Right renal cortex interstitium (tissue), 3 donors: ENCODE data around the gene FBXO45. TPM values are rescaled to one million over a fixed set of nuclear protein-coding genes. Genes with fewer than 3 reads are reported as not detected.
A peak's percentile ranks its signal among the peaks of the same experiment; 100 is the strongest.
"Not testable (repeated sequence)": the region's sequence is repeated elsewhere in the genome, so short reads cannot be mapped to it uniquely, and the experiment has no call there.

Source experiments
- DNase-seq, 3 donors: peaks; one replicate each; pipeline ENCODE4 v3.0.0-alpha.2; 2013; ENCODE audit warnings: low read depth in 3 of 3, low spot score in 2 of 3
- polyA plus RNA-seq, 3 donors: library from polyadenylated mRNA; unstranded; fragments of 120-200 nt; gene quantifications; one replicate each; pipeline ENCODE4 v1.2.1, GENCODE V29; 2013; ENCODE audit not compliant: insufficient read length in 3 of 3

Gene FBXO45
- polyA plus RNA-seq = 10 to 100 TPM; 16.1 to 18.4 (median 17.2) TPM

DNA sequence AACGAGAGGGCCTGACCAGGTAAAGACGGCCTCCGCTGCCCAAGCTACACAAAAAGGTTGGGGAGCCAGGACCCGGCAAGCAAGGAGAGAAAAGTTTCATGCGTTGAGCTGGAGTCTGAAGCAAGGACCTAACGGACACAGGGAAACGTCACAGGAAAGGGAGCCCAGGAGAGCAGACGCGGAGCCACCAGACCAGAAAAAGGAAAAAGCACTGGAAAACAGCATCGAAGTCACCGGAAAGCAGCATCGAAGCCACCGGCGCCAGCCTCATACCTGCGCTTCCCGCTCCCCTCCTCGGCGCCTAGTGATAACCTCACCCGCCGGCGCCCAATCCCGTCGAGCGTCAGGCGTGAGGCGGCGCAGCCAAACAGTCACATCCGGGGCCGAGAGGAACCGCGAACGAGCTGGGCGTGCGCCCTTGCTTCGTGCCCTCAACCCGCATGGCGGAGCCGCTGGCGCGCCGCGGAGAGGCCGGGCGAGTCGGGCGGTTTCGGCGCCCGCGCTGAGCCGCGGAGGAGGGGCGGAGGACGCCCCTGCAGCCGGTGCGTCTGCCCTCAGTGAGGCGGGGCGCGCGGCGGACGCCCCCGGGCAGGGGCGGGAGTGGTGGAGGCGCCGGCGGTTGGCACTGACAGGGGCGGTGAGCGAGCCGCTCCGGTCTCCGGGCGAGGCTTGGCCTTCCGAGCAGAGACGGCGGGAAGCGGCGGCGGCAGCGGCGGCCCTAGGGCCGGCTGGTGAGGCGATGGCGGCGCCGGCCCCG is at the start of gene FBXO45, which contains the start of gene WDR53:
TSS of gene FBXO45 (plus strand) at position 415 of the 757 bp plus-strand sequence. CDS start at position 740, 325 bp downstream.
TSS of gene WDR53 (minus strand) at position 309 of the 757 bp plus-strand sequence. CDS start 7,079 bp downstream, outside the sequence.
- peak; percentile 80 to 90 (median 86) for DNase-seq

- DNase-seq = no peak
Measured at GRCh38 chr3:196518966-196519717, 49.3 kb upstream of the FBXO45 start.

GRCh38 chr3:196519718-196520082 is 48.8 kb upstream of the FBXO45 start:
- no peak for DNase-seq

DNA sequence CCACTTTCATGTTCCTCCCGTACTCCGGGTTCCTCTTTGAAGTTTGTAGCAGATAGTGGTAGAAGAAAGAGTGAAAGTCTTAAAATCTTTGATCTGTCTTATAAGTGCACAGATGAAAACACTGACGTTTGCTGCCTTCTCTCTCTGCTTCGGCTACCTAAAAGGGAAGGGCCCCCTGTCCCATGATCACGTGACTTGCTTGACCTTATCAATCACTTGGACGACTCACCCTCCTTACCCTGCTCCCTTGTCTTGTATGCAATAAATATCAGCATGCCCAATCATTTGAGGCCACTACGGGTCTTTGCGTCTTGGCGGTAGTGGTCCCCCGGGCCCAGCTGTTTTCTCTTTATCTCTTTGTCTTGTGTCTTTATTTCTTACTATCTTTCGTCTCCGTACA is 47.2 kb upstream of the FBXO45 start:
- DNase-seq = not testable (repeated sequence)

- DNase-seq = no peak
Measured at GRCh38 chr3:196523841-196524240, 44.6 kb upstream of the FBXO45 start.

- DNase-seq = no peak
Measured at GRCh38 chr3:196524527-196524926, 43.9 kb upstream of the FBXO45 start.

GRCh38 chr3:196525141-196525540 is 43.3 kb upstream of the FBXO45 start:
- DNase-seq = no peak

DNA sequence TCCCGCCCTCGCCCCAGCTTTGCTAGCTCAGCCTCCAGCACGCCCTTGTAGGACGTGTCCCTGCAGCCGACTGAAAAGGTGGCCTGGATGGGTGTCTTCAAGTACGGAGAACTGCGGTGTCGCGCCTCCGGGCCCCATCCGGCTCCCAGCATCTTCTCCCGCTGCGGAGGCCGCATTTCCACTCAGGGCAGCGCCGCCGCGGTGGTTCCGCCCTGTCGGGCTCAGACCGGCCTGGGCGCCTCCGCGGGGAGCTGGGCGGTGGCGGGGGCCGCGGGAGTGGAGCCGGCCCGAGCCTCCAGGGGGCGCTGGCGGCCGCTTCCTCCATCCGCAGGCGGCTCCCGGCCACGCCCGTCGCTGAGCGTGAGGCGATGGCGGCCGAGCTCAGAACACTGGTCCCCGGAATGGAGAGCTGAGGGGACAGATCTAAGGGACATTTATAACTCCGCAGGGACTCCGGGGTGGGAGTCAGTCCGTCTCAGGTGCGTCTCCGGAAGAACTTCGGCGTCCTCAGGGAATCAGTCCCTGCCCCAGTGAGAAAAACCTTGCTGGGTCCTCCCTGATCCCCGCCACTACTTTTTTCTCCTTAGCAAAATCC is 39.7 kb upstream of the FBXO45 start:
- DNase-seq = peak; percentile 36 to 73 (median 49)

DNA sequence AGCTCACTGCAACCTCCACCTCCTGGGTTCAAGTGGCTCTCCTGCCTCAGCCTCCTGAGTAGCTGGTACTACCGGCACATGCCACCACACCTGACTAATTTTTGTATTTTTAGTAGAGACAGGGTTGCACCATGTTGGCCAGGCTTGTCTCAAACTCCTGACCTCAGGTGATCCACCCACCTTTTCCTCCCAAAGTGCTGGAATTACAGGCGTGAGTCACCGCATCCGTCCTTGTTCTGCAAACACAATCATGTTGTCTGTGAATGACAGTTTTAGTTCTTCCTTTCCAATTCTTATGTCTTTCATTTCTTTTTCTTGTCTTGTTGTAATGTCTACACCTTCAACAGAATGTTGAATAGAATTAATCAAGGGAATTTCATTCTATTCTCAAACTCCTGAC is 37.0 kb upstream of the FBXO45 start:
- no peak for DNase-seq

GRCh38 chr3:196533260-196533681 is 35.2 kb upstream of the FBXO45 start:
- DNase-seq = no peak

- DNase-seq = peak in 1 of 3 donors; percentile 5
Measured at GRCh38 chr3:196537319-196537984, 31.0 kb upstream of the FBXO45 start.

DNA sequence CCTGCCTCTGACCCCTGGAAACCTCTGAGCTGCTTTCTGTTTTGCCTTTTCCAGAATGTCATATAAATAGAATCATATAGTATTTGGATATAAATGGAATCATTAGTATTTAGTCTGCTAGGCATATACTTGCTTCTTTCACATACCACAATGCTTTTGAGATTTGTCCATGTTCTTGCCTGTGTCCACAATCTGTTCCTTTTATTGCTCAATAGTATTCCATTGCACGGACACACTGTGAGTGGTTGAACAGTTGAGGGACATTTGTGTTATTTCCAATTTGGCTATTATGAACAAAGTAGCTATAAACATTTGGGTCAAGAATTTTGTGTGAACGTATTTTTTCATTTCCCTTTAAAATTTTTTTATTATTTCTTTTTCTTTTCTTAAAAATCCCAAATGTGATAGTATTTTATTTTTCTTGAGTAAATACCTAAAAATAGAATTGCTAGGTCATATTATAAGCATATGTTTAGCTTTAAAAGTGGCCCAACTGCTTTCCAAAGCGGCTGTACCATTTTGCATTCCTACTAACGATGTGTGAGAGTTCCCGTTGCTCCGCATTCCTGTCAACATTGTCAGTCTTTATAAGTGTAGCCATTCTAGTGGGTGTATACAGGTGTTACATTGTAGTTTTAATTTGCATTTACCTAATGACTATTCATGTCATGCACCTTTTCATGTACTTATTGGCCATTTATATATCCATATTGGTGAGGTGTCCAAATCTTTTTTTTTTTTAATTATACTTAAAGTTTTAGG is 26.6 kb upstream of the FBXO45 start:
- DNase-seq = no peak

- no peak for DNase-seq
Measured at GRCh38 chr3:196544491-196544992, 23.9 kb upstream of the FBXO45 start.

DNA sequence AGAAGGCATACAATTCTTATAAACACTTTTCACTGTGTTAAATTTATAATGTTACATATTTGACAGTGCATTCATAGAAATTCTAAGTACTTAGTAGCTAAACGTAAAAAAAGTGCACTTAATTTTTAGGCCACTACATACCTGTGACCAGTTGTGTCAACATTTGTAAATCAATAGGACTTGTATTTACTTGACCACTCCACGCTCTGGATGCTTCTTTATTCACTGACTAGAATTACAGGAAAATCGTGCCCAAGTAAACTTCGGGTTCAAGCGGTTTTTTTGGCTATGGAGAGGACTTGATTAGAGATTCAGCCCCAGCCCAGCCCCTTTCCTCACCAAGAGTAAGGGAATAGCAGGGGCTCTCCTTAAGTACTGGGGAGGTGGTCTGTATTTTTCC is 21.9 kb upstream of the FBXO45 start:
- no peak for DNase-seq

DNA sequence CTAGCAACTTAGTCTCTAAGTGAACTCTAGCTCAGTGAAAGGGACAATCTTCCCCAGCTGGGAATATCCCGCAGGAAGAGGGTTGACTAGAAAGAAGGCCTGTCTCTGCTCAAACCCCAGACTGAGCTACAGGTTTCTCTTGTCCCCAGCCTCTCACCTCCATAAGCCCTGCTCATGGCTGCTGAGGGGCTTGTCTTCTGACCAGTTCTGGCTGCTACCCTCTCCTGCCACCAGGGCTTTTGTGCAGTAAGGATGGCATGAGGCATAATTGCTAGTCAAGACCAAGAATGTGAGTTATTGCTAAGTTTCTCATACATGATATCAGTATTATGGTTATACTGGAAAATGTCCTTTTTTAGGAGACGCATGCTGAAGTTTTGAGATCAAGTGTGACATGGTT is 21.4 kb upstream of the FBXO45 start:
- no peak for DNase-seq

DNA sequence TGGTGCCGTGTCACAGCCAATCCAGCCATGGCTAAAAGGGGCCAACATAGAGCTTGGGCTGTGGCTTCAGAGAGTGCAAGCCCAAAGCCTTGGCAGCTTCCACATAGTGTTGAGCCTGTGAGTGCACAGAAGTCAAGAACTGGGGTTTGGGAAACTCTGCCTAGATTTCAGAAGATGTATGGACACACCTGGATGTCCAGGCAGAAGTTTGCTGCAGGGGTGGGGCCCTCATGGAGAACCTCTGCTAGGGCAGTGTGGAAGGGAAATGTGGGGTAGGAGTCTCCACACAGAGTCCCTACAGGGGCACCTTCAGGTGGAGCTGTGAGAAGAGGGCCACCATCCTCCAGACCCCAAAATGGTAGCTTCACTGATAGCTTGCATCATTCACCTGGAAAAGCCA is 19.1 kb upstream of the FBXO45 start:
- not testable (repeated sequence) for DNase-seq

DNA sequence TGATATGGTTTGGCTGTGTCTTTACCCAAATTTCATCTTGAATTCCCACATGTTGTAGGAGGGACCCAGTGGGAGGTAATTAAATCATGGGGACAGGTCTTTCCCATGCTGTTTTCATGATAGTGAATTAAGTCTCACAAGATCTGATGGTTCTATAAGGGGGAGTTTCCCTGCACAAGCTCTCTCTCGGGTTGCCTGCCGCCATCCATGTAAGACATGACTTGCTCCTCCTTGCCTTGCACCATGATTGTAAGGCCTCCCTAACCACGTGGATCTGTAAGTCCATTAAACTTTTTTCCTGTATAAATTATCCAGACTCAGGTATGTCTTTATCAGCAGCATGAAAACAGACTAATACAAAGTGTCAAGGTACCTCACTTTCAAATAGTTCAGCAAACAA is 18.3 kb upstream of the FBXO45 start:
- DNase-seq = not testable (repeated sequence)

- DNase-seq = no peak
Measured at GRCh38 chr3:196552253-196552652, 16.2 kb upstream of the FBXO45 start.

DNA sequence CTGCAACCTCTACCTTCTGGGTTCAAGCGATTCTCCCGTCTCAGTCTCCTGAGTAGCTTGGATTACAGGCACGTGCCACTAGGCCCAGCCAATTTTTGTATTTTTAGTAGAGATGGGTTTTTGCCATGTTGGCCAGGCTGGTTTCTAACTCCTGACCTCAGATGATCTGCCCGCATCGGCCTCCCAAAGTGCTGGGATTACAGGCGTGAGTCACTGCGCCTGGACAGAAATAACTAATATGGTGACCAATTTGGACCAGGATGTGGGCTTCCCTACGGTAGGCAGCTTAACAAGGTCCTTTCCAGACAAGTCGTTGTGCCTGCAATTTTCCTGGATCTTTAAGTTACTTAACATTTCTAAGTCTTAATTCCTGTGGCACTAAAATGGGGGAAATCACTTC is 14.9 kb upstream of the FBXO45 start:
- DNase-seq = no peak

GRCh38 chr3:196554205-196554604 is 14.3 kb upstream of the FBXO45 start:
- no peak for DNase-seq
